Activated naive CD8-positive, alpha-beta T cell treated with anti-CD3 and anti-CD28 coated beads, Interleukin-2, amount 50 U/mL, for 16 hours (primary cell): ENCODE data around the gene F8.
"Not testable (repeated sequence)": the region's sequence is repeated elsewhere in the genome, so short reads cannot be mapped to it uniquely, and the experiment has no call there.

Experiments used
- DNase-seq: peaks from one replicate; pipeline ENCODE4 v3.0.0-alpha.2; 2020; ENCODE audit warnings: low read depth, low spot score

F8 gene

GRCh38 chrX:155031657-155032056 is 9.1 kb upstream of the F8 start:
- DNase-seq: no peak

- DNase-seq: no peak
Observed at GRCh38 chrX:155028877-155029291, 6.4 kb upstream of the F8 start.

- no peak for DNase-seq
Observed at GRCh38 chrX:155028129-155028528, 5.6 kb upstream of the F8 start.

- DNase-seq: no peak
Observed at GRCh38 chrX:155027509-155028066, 5.1 kb upstream of the F8 start.

GRCh38 chrX:155026727-155027508 is 4.4 kb upstream of the F8 start, which contains the start of gene FUNDC2:
TSS of gene FUNDC2 (plus strand) at chrX:155026844. CDS start at chrX:155026939, 95 bp downstream.
- DNase-seq: peak; percentile 78

GRCh38 chrX:155026420-155026726 is 3.9 kb upstream of the F8 start:
- no peak for DNase-seq

- no peak for DNase-seq
Observed at GRCh38 chrX:155023907-155024833, 1.6 kb upstream of the F8 start.

- DNase-seq: no peak
Observed at GRCh38 chrX:155020591-155020990, 1.9 kb downstream of the F8 start.

GRCh38 chrX:155009994-155010472 is 12.5 kb downstream of the F8 start:
- DNase-seq: no peak

- DNase-seq: not testable (repeated sequence)
Observed at GRCh38 chrX:155008578-155008977, 13.9 kb downstream of the F8 start.

GRCh38 chrX:155006913-155007671 is 15.4 kb downstream of the F8 start:
- DNase-seq: not testable (repeated sequence)

- not testable (repeated sequence) for DNase-seq
Observed at GRCh38 chrX:155006379-155006778, 16.1 kb downstream of the F8 start.

- DNase-seq: no peak
Observed at GRCh38 chrX:155005190-155005589, 17.3 kb downstream of the F8 start.

GRCh38 chrX:155001873-155002272 is 20.6 kb downstream of the F8 start:
- DNase-seq: no peak

GRCh38 chrX:155000841-155001240 is 21.7 kb downstream of the F8 start:
- DNase-seq: no peak

- DNase-seq: no peak
Observed at GRCh38 chrX:154998204-154998880, 24.2 kb downstream of the F8 start.

GRCh38 chrX:154991476-154991875 is 31.0 kb downstream of the F8 start:
- no peak for DNase-seq

GRCh38 chrX:154991039-154991438 is 31.5 kb downstream of the F8 start:
- DNase-seq: no peak

GRCh38 chrX:154990496-154990895 is 32.0 kb downstream of the F8 start:
- DNase-seq: no peak

- DNase-seq: no peak
Observed at GRCh38 chrX:154988719-154989118, 33.8 kb downstream of the F8 start.

GRCh38 chrX:154987940-154988339 is 34.6 kb downstream of the F8 start:
- DNase-seq: no peak
